ENCODE results near the gene HIPK3.
"Not testable (repeated sequence)": the region's sequence is repeated elsewhere in the genome, so short reads cannot be mapped to it uniquely, and the experiment has no call there.

Gene HIPK3

DNA sequence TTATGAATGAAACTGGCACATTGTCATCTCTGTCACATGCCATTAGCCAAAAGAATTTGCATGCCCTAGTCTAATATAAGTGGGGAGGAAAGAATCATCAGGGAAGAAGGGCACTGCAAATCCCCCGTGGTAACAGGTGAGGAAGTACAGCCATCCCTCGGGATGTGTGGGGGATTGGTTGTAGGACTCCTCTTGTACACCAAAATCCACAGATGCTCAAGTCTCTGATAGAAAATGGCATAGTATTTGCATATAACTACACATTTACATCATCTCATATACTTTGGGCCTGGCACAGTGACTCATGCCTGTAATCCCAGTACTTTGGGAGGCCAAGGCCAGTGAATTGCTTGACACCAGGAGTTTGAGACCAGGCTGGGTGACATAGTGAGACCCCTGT lies 109.7 kb downstream of the HIPK3 start:
- no peak for DNase-seq

DNA sequence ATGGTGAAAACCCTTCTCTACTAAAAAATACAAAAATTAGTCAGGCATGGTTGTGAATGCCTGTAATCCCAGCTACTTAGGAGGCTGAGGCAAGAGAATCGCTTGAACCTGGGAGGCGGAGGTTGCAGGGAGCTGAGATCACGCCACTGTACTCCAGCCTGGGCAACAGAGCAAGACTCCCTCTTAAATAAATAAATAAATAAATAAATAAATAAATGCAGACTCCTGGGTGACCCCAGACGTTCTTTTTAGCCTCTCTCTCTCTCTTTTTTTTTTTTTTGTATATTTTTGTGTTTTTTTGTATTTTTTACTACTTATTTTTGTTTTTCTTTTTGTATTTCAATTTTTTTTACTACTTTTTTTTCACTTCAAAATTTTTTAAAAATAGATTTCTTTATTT lies 111.3 kb downstream of the HIPK3 start:
- not testable (repeated sequence) for DNase-seq

DNA sequence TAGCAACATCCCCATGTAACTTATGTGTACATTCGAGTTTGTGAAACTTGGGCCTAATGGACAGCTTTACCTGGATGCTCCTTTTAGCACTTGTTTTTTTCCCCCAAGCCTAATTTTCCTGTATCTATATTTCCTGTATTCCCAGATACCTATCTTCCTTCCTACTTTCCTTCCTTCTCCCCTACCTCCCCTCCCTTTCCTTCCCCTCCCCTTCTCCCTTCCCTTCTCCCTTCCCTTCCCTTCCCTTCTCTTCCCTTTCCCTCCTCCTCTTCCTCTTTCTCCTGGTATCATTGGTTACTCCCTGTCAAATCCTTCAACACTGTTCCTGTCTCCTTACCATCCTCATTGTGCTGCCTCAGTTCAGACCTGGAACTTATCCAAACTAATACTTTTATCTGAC lies 111.8 kb downstream of the HIPK3 start:
- DNase-seq: no peak

DNA sequence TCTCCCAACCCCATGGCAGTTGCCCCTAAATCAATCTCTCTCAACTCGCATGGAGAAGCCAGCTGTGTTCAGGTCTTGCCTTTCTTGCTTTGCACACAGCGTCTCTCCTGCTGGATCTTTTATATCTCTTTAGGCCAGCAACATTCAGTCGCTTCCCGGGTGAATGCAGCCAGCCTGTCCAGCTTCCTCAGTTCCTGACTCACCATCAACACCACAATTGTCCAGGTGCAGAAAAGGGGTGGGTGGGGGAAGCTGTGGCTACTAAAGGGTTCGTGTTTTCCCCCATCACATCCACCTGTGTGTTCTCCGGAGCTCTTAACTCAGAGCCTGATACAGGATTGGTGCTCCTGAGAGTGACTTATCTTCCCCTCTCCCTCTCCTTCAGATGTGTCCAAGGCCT lies 116.5 kb downstream of the HIPK3 start:
- no peak for DNase-seq

DNA sequence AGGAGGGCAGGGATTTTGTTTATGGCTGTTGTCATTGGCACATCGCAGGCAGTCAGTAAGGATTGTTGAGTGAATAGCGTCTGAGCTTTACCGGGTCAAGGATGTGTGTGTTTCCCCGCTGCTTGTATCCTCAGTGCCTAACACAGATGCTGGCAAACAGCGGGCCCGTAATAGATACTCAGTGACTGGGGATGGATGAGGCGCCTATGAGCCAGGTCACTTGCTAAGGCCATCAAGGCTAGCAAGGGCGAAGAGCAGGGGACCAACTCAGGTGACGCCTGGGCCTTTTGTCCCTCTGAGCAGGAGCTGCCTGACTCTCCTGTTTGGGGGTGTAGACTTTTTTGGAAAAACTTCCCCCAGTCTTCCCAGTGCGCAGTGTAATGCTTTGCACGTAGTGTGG lies 118.1 kb downstream of the HIPK3 start:
- DNase-seq: no peak

DNA sequence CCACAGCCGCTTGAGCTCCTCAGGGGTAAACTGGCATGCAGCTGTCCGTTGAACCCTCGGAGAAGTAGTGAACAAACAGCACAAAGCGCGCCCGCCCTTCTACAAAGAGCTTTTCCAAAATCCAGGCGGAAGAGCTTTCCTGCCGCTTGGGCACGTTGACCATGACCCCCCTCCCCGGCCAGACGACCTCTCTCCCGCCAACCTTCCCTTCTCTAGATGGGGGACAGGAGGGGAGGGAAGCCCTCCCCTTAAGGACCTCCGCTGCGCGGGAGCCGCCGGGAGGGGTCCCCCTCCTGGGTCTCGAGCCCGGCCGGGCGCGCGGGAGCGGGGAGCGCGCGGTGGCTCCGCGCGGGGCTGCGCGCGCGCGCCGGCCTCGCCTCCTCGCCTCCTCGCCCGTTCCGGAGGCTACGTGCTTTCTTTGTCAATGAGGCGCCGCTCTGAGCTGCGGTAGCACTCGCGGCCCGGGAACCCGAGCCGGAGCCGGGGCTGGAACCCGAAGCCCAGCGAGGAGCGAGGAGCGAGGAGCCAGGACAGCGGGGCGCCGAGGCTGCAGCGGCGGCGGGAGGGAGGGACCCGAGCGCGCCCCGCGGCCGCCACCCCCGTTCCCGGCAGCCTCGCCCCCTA lies 118.6 kb downstream of the HIPK3 start, which contains the start of gene KIAA1549L:
TSS of gene KIAA1549L (plus strand) at position 421 of the 624 bp plus-strand sequence.
- peak; percentile 30 for DNase-seq

DNA sequence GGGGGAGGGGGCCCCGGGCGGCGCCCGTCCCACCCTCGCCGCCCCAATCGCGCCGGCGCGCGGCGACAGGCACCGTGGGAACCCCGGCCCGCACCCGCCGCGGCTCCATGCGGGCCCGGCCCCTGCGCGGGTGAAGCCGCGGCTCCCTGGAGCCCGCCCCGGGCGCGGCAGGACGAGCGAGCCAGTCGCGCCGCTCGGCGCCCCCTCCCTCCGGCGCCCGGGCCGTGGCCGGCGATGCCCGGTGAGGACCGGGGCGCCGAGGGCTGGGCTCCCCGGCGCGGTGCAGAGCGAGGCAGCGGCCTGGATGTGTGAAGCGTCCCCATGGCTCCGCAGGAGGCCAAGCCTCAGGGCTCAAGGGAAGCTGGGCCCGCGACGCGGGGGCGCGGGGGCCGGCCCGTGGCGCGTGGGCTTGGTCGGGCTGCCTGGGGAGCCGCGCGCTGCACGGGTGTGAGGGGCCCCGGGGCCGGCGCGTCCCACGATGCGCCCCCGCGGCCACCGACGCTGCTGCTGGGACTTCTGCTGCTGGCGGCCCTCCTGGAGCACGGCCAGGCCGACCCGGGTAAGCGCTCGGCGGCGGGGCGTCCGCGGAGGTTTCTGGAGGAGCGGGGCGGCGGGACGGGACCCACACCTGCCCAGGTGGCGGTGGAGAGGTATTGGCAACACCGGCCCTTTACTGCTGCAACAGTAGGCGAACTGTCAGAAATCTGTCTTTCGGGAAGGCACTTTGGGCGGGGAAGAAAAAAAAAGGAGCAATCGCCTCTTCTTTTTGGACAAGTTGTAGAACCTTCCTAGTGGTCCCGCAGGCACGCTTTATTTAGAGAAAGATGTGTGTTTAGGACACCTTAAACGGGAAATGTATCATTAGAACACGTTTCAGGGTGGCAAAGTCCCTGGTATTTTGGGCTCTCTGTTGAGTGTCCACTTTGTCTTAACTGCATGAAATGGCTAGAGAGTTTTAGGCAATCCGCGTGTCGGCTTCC lies 119.4 kb downstream of the HIPK3 start:
- DNase-seq: no peak

DNA sequence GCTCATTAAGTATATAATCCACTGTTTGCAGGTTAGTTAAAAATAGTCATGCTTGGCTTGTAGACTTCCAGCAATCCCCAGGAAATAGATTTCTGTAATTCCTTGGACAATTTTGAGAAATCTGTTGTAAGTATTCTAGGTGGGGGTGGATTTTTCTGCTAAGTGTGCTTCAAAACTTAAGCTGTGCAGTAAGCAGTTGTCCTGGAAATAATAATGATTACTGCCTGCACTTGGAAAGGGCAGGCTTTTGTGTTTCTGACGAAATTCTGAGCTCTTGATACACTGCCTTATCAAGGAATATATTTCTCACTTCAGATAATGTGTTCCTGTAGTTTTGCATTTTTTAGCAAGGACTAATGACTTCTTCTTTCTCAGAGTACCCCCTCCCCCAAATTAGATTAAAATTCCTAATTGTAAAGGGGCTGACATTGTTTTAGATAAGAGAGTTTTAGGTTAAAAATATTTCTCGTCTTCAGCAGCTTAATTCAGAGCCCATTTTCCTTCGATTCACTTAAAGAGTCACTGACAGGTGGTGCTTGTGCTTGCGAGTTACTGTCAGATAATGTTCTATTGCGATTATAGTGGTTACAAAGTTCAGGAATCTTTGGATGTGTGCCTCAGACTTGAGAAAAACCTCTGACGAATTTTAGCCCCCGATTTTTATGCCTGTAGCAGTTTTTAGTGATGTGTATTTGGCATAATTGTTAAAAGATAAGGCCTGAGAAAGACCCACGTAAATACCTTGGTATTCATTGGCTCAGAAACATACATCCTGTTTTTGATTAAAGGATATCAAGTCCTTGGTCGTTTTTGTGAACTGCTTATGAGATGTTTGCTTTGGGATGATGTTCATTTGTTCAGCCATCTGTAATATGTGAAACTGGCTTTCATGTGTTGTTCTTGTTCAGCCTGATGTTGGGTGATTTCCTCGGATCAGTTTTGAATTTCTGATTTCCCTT lies 120.5 kb downstream of the HIPK3 start:
- DNase-seq: no peak

DNA sequence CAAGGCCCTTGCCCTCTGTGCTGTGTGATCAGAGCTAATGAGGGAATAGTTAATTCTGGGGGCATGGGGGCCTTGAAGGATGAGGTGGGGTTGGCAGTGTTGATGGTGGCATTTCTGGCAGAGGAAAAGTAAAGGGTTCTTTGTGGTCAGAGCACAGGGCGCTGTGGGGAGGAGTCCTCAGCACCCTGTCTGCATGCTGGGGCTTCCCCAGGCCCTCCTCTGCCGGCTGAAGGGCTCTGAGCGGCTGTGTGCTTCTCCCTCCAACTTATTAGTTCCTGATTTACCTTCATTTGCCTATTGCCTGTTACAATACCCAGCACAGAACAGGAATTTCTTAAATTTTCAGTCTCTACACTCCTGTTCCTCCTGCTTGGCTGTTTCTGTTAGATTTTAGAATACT lies 122.8 kb downstream of the HIPK3 start:
- DNase-seq: no peak

DNA sequence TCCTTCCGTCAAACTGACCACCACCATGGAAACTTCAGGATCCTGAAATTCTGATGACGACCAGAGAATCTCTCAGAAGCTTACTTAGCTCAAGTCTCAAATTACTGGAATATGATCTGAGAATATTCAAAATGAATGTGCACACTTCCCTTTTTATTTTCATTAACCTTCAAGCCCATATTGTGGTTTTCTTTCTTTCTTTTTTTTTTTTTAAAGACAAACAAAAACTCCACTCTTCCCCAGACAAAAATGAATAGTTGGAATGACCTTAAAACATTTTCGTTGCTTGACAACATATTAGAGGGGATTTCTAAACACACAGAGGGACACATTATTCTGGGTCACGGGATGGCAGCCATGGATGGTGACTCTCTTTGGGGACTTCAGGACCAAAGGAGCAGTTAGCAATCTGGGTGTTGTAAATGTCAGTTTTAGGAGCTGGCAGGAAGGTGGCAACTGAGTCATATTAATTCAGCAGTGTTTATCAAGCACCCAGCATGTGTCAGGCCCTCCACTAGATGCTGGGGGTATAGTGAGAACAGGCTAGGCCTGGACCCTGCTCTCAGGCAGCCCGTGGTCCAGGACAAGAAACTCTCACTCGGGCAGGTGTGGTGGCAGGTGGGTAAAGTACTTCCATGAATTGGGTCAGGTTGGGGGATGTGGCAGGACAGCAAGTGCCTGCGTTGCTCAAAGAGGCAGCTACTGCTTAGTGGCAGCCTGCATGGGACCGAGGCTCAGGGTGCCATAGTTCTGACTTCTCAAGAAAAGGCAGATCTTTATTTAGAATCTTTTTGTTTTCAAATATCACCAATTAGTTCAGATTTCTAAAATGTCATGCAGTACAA lies 126.1 kb downstream of the HIPK3 start:
- no peak for DNase-seq

DNA sequence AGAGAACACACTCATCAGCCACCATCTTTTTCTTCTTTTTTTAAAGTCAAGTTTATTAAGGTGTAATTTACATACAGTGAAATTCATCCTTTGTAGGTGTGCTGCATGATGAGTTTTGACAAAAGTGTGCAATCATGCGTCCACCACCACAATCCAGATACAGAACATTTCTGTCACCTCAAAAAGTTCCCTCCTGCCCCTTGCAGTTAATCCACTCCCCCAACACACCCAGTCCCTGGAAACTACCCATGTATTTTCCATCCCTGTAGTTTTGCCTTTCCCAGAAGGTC lies 126.7 kb downstream of the HIPK3 start:
- DNase-seq: no peak

DNA sequence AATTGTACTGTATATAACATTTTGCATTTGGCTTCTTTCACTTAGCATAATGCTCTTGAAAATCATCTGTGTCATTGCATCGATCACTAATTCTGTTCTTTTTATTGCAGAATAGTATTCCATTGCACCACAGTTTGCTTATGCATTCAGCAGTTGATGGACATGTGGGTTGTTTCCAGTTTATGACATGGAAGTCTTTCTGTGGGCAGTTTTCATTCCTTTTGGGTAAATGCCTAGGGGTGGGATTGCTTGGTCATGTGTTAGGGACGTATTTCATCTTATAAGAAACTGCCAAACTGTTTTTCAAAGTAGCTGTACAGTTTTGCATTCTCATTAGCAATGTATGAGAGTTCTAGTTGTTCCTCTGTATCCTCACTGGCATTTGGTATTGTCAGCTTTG lies 127.0 kb downstream of the HIPK3 start:
- no peak for DNase-seq

DNA sequence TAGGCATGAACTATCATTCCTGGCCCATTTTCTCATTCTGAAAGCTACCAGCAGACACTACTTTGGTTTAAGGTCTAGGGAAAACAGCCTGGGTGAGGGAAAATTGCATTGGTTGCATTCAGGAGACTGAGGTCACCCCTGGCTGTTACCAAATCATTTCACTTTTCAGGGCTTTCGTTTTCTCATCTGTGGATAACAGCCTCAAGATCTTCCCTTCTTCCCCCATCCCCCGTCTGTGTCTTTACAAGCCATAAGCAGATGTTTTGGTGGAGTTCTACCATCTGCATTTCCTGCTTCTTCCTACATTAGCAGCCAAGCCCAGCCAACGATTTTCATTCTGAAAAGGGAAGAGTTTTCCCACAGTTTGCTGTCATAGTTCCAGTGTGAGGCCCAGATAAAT lies 130.4 kb downstream of the HIPK3 start:
- DNase-seq: no peak

DNA sequence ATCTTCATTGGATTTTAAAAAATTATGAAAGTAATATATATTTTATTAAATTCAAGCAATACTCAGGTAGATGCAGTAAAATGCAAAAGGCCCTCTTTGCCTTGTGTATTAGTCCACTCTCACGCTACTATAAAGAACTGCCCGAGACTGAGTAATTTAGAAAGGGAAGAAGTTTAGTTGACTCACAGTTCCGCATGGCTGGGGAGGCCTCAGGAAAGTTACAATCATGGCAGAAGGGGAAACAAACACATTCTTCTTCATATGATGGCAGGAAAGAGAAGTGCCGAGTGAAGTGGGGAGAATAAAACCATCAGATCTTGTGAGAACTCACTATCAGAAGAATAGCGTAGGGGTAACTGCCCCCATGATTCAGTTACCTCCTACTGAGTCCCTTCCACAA lies 130.8 kb downstream of the HIPK3 start:
- no peak for DNase-seq

DNA sequence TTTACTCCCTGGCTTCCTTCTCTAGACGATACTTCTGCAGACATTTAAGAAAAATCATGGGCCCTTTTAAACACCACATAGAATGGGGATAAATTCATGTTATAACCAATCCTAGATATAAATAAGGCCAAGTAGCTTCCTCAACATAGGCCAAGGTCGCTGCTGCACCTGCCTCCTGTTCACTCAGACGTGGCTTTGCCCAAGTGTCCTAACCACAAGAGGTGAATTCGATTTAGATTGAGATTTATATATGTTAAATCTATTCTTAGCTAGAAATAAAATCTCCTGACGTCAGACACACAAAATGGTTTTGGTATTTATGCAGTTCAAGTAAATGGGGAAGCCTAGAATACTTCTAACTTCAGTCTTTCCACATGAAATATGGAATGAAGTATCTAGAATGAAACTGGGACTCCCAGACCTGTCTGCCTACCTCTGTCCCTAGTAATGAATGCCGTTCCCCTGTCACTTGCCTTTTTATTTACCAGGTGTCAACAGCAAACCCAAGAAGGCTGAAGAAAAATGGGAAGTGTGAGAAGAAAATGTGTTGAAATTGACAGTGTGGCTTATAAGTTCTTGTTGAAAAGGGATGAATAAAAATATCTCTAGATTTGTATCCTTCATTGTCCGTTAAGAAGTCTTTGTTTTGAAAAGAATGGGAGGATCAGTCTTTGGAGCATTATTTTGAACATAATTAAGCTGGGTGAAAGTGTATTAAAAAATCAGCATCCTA lies 131.8 kb downstream of the HIPK3 start:
- DNase-seq: no peak

DNA sequence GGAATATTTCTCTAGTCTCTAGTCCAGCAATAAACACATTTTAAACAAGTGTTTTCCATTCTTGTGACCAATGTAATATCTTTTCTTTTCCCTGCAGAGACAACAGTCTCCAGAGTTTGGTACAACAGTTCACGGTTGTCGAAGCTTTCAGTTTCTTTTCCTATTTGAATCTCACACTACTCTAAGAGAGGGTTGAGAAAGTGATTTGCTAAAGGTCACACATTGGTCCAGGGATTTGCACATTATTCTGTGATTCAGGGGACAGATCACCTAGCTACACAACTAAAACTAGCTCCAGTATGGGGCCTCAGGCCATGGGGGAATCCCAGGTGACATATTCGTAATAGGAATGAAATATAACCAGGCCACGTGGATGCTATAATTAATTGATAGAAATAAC lies 132.5 kb downstream of the HIPK3 start:
- DNase-seq: no peak

DNA sequence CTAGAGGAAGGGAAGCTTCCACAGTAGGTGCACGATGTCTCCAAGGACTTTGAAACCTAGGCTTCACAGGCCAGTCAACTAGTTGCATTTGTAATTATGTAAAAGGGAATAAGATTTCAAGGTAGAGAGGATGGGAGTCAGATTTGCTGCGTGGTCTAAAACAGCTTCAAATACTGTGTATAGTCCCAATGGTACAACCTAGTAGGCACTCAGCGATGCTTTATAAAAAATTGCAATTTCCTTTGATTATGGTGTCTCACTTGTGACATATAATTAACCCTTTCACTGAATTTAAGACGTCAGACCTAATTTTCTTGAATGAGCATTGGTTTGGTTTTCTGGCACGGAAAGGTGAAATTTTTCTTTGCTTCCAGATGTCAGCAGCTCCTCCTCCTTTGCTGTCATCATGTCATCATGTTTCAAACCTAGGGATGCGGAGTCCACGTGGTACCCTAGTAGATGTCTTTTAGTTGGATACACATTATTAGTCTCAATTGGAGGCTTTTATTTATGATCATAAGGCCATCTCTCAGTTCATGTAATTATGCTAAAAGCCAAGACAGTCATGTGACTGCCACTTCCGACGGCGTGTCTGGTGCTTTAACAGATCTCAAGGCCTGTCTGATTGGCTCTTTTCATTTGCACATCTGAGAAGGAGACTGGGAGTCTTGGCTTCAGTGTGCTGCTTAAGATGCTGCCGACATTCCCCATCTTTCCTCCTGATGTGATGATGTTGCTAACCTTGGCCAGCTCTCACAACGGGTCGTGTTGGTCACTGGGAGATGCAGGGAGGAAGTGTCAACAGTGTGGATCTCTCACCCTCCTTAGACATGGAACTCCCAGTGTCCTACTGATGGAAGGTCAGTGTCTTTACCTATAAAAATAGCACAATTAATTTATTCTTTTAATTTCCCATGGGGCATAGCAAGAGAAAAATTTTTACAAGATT lies 134.0 kb downstream of the HIPK3 start:
- no peak for DNase-seq

DNA sequence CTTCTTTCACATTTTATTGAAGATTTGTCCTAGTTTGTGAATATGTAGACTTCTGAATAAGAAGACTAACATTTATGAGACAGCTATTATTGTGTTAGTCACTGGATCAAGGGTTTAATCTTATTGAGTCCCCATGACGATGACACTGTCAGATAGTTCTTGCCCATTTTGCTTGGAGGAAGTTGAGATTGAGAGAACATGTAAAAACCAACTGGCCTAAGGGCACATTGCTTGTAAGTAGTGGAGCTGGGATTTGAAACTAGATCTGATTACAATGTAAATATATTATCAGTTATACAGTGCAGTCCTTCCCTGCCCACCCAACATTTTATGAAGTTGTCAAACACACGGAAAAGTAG lies 134.7 kb downstream of the HIPK3 start:
- no peak for DNase-seq

DNA sequence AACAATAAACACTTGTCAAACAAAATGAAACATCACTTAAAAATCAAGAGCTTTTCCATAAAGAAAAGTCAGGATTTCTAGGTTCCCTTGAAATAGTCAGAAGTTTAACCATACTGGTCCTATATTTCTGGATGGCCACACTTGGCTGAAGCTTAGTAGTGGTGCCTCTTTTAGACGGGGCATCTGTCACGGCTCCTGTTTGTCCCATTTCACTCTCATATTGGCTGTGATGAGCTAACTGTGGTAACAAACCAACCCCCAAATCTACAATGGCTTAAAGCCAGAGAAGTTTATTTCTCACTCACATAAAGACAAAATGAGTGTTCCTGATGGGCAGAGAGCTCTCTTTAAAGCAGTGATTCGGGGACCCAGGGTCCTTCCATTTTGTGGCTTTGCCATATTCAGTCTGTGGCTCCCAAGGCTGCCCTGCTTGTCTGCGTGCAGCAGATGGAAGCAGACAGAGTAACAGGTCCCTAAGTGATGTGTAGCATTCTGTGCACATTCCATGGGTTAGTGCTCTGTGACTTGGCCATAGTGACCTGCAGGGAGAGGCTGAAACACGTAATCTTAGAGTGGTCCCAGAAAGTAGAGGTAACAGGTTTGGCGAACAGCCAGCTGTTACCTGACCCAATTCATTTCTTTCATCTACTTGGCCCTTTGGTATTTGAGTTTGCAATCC lies 137.4 kb downstream of the HIPK3 start:
- DNase-seq: no peak

DNA sequence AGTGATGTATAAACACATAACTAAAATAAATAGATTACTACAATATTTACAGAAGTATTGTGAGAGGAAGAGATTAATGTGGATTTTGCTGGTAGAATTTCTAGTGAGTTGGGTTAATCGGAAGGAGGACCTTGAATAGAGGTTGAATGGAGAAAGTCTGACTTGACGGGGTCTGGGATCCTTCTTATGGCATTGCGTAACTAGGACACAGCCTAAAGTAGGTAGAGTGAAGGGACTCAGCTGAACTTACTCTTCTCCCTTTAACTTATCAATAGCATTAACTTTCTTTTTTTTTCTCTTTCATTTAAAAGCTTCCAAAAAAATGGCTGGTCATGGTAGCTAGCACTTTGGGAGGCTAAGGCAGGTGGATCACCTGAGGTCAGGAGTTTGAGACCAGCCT lies 139.2 kb downstream of the HIPK3 start:
- DNase-seq: no peak
